ENCODE measurements around the gene BECN2.

BECN2 gene

DNA sequence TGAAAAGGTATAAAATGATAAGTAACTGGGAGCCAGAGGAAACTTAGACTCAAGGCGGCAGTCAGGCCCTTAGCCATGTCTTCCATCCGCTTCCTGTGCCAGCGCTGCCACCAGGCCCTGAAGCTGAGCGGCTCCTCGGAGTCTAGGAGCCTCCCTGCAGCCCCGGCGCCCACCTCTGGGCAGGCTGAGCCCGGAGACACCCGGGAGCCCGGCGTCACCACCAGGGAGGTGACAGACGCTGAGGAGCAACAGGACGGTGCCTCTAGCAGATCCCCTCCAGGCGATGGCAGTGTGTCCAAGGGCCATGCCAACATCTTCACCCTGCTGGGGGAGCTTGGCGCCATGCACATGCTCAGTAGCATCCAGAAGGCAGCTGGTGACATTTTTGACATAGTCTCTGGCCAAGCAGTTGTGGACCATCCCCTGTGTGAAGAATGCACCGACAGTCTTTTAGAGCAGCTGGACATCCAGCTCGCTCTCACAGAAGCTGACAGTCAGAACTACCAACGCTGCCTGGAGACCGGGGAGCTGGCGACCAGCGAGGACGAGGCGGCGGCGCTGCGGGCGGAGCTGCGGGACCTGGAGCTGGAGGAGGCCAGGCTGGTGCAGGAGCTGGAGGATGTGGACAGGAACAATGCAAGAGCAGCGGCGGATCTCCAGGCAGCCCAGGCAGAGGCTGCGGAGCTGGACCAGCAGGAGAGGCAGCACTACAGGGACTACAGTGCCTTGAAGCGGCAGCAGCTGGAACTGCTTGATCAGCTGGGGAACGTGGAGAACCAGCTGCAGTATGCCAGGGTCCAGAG is at the start of gene BECN2:
TSS of gene BECN2 (plus strand) at position 76 of the 803 bp plus-strand sequence. CDS start at position 76, 0 bp downstream.
- TF ChIP-seq, protein P1, sequence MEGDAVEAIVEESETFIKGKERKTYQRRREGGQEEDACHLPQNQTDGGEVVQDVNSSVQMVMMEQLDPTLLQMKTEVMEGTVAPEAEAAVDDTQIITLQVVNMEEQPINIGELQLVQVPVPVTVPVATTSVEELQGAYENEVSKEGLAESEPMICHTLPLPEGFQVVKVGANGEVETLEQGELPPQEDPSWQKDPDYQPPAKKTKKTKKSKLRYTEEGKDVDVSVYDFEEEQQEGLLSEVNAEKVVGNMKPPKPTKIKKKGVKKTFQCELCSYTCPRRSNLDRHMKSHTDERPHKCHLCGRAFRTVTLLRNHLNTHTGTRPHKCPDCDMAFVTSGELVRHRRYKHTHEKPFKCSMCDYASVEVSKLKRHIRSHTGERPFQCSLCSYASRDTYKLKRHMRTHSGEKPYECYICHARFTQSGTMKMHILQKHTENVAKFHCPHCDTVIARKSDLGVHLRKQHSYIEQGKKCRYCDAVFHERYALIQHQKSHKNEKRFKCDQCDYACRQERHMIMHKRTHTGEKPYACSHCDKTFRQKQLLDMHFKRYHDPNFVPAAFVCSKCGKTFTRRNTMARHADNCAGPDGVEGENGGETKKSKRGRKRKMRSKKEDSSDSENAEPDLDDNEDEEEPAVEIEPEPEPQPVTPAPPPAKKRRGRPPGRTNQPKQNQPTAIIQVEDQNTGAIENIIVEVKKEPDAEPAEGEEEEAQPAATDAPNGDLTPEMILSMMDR (IDR thresholded peaks at IDR 0.05; ENCODE audit: low read depth, low read length, missing control alignments): no peak
- no peak for DNase-seq (ENCODE audit: extremely low read depth, low read depth)
- H3K4me3 ChIP-seq (replicated peaks; ENCODE audit: low read depth, low read length): no peak within 1 kb of the TSS

GRCh38 chr1:241916196-241916595 is 41.4 kb upstream of the BECN2 start:
- no peak overlapping the region for H3K4me3 ChIP-seq (replicated peaks; ENCODE audit: low read depth, low read length)
- TF ChIP-seq, protein P1 (IDR thresholded peaks at IDR 0.05; ENCODE audit: low read depth, low read length, missing control alignments): no peak
- DNase-seq (ENCODE audit: extremely low read depth, low read depth): no peak

DNA sequence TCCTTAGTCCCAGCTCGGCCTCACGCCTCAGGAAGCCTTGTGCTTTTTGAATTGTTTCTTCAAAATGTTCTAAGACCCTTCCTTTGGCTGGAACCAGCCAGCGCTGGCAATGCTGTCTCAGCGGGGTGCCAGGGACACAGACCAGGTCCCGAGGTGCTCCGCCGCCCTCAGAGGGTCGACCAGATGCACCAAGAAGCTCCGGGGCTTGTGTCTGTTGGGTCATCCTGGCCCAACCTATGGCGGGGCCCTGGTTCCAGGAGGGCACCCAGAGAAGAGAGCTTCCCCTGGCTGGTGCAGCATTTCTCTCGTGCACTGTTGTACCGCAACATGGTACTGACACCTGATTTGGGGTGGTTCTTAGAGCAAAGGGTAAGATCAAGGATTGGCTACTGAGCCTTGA is 40.1 kb upstream of the BECN2 start:
- DNase-seq (ENCODE audit: extremely low read depth, low read depth): no peak
- H3K4me3 ChIP-seq (replicated peaks; ENCODE audit: low read depth, low read length): no peak overlapping the region
- TF ChIP-seq, protein P1 (IDR thresholded peaks at IDR 0.05; ENCODE audit: low read depth, low read length, missing control alignments): no peak

- H3K4me3 ChIP-seq (replicated peaks; ENCODE audit: low read depth, low read length): no peak overlapping the region
- DNase-seq (ENCODE audit: extremely low read depth, low read depth): no peak
- TF ChIP-seq, protein P1 (IDR thresholded peaks at IDR 0.05; ENCODE audit: low read depth, low read length, missing control alignments): no peak
Measured at GRCh38 chr1:241918879-241919278, 38.7 kb upstream of the BECN2 start.

GRCh38 chr1:241924080-241924808 is 33.3 kb upstream of the BECN2 start:
- TF ChIP-seq, protein P1 (IDR thresholded peaks at IDR 0.05; ENCODE audit: low read depth, low read length, missing control alignments): no peak
- DNase-seq (ENCODE audit: extremely low read depth, low read depth): no peak
- H3K4me3 ChIP-seq (replicated peaks; ENCODE audit: low read depth, low read length): no peak overlapping the region

DNA sequence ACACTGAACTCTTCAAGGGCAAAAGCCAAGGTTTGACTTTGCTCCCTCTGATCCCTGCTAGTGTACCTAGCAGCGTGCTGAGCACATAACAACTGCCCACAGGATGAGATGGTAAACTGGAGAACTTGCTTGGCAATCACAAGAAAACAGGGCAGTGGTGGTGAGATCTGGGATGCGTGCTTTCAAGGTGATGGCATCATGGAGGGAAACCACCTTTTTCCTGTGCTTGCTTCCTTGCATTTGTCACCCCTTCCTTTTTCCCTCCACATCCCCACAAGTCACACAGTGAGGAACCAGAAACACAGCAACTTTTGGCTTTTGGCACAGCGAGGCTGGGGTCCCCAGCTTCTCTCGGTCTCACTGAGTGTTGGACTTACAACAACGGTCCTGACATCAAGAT is 31.4 kb upstream of the BECN2 start:
- no peak for DNase-seq (ENCODE audit: extremely low read depth, low read depth)
- no peak overlapping the region for H3K4me3 ChIP-seq (replicated peaks; ENCODE audit: low read depth, low read length)
- TF ChIP-seq, protein P1 (IDR thresholded peaks at IDR 0.05; ENCODE audit: low read depth, low read length, missing control alignments): no peak

Data from HFF-Myc (cell line).